AG09309 (cell line): ENCODE data around the gene KCNK4.

Experiments
- DNase-seq: peaks from one replicate; pipeline ENCODE4 v3.0.0-alpha.2; 2010; ENCODE audit warnings: low read depth
- H3K4me3 ChIP-seq: 2 replicates; pipeline ENCODE4 v1.5.1; 2011; ENCODE audit warnings: mild to moderate bottlenecking, low read depth, low read length, moderate library complexity; ENCODE audit not compliant: control insufficient read depth
- CTCF ChIP-seq: IDR thresholded peaks from 2 replicates; pipeline ENCODE4 v1.5.1; 2011; ENCODE audit warnings: mild to moderate bottlenecking, low read depth, low read length, inconsistent platforms; ENCODE audit not compliant: insufficient read depth, control insufficient read depth; ENCODE audit errors: missing control alignments

The KCNK4 gene

GRCh38 chr11:64344787-64345186 lies 53.7 kb downstream of the KCNK4 start:
- no peak overlapping the region for H3K4me3 ChIP-seq
- no peak for TF ChIP-seq CTCF
- no peak for DNase-seq

GRCh38 chr11:64347193-64347867 lies 56.2 kb downstream of the KCNK4 start:
- DNase-seq, result no peak
- TF ChIP-seq CTCF, result no peak
- no peak overlapping the region for H3K4me3 ChIP-seq

DNA sequence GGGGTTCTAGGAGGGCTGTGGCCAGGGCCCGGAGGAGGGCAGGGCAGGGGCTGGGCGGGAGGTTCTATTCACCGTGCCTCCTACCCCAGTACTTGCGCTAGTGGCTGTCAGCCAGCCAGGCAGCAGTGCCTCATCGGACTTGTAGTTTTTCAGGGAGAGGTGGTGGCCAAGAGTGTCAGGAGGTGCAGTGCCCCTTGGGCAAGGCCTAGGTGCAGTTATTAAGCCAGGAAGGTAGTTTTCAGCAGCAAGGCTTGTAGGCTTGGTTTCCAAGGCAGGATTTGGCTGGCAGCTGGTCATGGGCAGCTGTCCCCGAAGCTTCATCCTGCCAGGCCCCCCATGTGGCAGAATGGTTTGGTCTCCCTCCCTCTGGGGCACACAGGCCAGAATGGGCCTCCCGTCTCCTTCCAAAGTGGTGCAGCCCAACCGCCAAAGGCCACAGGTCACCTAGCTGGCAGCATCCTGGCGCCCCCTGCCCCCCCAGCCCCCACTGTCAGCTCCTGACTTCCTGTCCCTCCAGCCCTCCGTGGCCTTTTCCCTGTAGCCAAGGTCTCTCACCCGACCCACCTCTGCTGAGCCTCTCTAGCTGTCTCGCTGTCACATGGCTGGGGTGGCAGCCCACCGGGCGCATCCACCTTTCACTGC lies 57.4 kb downstream of the KCNK4 start:
- TF ChIP-seq CTCF, result no peak
- no peak overlapping the region for H3K4me3 ChIP-seq
- no peak for DNase-seq

GRCh38 chr11:64349025-64349387 lies 57.9 kb downstream of the KCNK4 start:
- H3K4me3 ChIP-seq, result no peak overlapping the region
- no peak for TF ChIP-seq CTCF
- DNase-seq, result no peak

GRCh38 chr11:64349404-64349803 lies 58.3 kb downstream of the KCNK4 start:
- no peak overlapping the region for H3K4me3 ChIP-seq
- DNase-seq, result no peak
- no peak for TF ChIP-seq CTCF
